ENCODE results near the gene PHGDH. TPM values are rescaled to one million over a fixed set of nuclear protein-coding genes. Genes with fewer than 3 reads are reported as not detected.
"Not testable (repeated sequence)": the region's sequence is repeated elsewhere in the genome, so short reads cannot be mapped to it uniquely, and the experiment has no call there.

Gene PHGDH
- total RNA-seq, 3 donors from 2014 or later, result 65.5 to 77.4 (median 65.5) TPM

DNA sequence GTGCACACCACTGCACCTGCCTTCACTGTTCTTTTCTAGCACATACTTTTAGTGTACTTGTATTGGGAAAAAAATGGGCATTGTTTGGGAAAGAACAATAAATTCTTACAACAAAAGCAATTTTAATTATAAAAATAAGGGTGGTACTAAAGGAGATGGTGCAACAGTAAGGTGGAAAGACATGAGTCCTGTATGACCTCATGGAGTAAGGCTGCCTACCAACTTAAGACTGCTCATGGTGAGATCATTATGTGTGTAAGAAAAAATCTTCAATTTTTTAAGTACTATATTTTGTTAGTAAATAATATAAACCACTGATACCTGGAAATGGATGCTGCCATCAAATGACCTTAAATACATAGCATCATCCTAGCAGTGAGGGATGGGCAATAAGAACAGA lies 29.6 kb upstream of the PHGDH start:
- no peaks in the 10 kb centered on the region for H3K27me3 Mint-ChIP-seq (ENCODE audit: low read depth)
- DNase-seq (no peak), ATAC-seq (no peak)
- H3K9me3 Mint-ChIP-seq, result no peaks in the 10 kb centered on the region
- no peak overlapping the region for H3K4me3 Mint-ChIP-seq
- no peaks in the 10 kb centered on the region for H3K4me1 Mint-ChIP-seq (ENCODE audit: low read depth)
- no peaks in the 10 kb centered on the region for H3K36me3 Mint-ChIP-seq (ENCODE audit: insufficient read depth)

DNA sequence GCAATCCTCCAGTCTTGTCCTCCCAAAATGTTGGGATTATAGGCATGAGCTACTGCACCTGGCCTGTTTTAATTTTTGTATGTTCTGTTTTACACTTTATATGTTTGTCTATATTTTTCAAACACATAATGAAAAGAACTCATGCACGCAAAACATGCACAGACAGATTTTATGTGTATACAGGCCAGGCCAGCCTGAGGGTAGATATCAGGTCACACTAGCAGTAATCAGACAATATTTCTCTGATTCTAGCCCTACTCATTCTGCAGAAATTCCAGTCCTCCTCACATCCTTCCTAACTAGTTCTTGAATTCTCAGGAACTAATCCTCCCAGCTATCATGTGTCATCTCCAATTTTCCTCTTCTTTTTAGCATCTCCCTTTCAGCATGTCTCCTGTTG lies 27.8 kb upstream of the PHGDH start:
- Mint-ChIP-seq H3K4me3 (no peak overlapping the region), H3K27me3 (ENCODE audit: low read depth) (peaks cover 3% of the 10 kb centered on the region), H3K9me3 (no peaks in the 10 kb centered on the region), H3K4me1 (ENCODE audit: low read depth) (no peaks in the 10 kb centered on the region), H3K36me3 (ENCODE audit: insufficient read depth) (no peaks in the 10 kb centered on the region)
- DNase-seq, result no peak
- ATAC-seq, result no peak

GRCh38 chr1:119686661-119687060 lies 25.1 kb upstream of the PHGDH start:
- H3K4me3 Mint-ChIP-seq, result no peak overlapping the region
- H3K4me1 Mint-ChIP-seq (ENCODE audit: low read depth), result no peaks in the 10 kb centered on the region
- ATAC-seq (no peak), DNase-seq (no peak)
- no peaks in the 10 kb centered on the region for H3K36me3 Mint-ChIP-seq (ENCODE audit: insufficient read depth)
- no peaks in the 10 kb centered on the region for H3K9me3 Mint-ChIP-seq
- peaks cover 3% of the 10 kb centered on the region for H3K27me3 Mint-ChIP-seq (ENCODE audit: low read depth)

GRCh38 chr1:119687434-119688079 lies 24.2 kb upstream of the PHGDH start:
- no peaks in the 10 kb centered on the region for H3K4me1 Mint-ChIP-seq (ENCODE audit: low read depth)
- no peak for ATAC-seq
- H3K9me3 Mint-ChIP-seq, result no peaks in the 10 kb centered on the region
- H3K4me3 Mint-ChIP-seq, result no peak overlapping the region
- no peaks in the 10 kb centered on the region for H3K36me3 Mint-ChIP-seq (ENCODE audit: insufficient read depth)
- peaks cover 3% of the 10 kb centered on the region for H3K27me3 Mint-ChIP-seq (ENCODE audit: low read depth)
- DNase-seq, result no peak

GRCh38 chr1:119688810-119689209 lies 22.9 kb upstream of the PHGDH start:
- H3K36me3 Mint-ChIP-seq (ENCODE audit: insufficient read depth), result no peaks in the 10 kb centered on the region
- DNase-seq (no peak), ATAC-seq (no peak)
- H3K27me3 Mint-ChIP-seq (ENCODE audit: low read depth), result peaks cover 7% of the 10 kb centered on the region
- no peaks in the 10 kb centered on the region for H3K4me1 Mint-ChIP-seq (ENCODE audit: low read depth)
- no peaks in the 10 kb centered on the region for H3K9me3 Mint-ChIP-seq
- no peak overlapping the region for H3K4me3 Mint-ChIP-seq

DNA sequence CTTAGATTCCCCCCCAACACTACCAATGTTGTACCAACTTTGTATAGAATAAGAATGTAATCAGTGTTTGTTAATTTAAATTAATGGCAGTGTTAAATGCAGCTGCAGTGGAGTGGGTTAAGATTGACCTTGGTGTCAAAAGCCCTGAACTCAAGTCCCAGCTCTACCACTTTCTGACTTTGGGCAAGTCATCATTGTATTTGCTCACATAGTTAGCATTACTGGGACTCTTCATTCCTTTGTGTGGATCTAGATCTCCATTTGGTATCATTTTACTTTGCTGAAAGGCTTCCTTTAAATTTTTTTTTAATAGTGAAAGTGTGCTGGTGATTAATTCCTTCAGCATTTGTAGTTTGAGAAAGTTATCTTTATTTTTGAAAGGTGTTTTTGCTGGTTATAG lies 22.2 kb upstream of the PHGDH start:
- Mint-ChIP-seq H3K9me3 (no peaks in the 10 kb centered on the region), H3K4me1 (ENCODE audit: low read depth) (no peaks in the 10 kb centered on the region), H3K27me3 (ENCODE audit: low read depth) (peaks cover 7% of the 10 kb centered on the region), H3K36me3 (ENCODE audit: insufficient read depth) (no peaks in the 10 kb centered on the region), H3K4me3 (no peak overlapping the region)
- ATAC-seq (no peak), DNase-seq (no peak)

- H3K36me3 Mint-ChIP-seq (ENCODE audit: insufficient read depth); DNase-seq; ATAC-seq; H3K4me1 Mint-ChIP-seq (ENCODE audit: low read depth); H3K4me3 Mint-ChIP-seq: not testable (repeated sequence)
- Mint-ChIP-seq H3K27me3 (ENCODE audit: low read depth) (peaks cover 24% of the 10 kb centered on the region), H3K9me3 (peaks cover 20% of the 10 kb centered on the region)
Measured at GRCh38 chr1:119696863-119697262, 14.9 kb upstream of the PHGDH start.

GRCh38 chr1:119697598-119697997 lies 14.1 kb upstream of the PHGDH start:
- Mint-ChIP-seq H3K36me3 (ENCODE audit: insufficient read depth) (peaks cover 4% of the 10 kb centered on the region), H3K9me3 (peaks cover 27% of the 10 kb centered on the region), H3K4me1 (ENCODE audit: low read depth) (no peaks in the 10 kb centered on the region), H3K4me3 (no peak overlapping the region), H3K27me3 (ENCODE audit: low read depth) (peaks cover 24% of the 10 kb centered on the region)
- DNase-seq, result no peak
- no peak for ATAC-seq

GRCh38 chr1:119700326-119700725 lies 11.4 kb upstream of the PHGDH start:
- no peak overlapping the region for H3K4me3 Mint-ChIP-seq
- DNase-seq (no peak), ATAC-seq (no peak)
- H3K27me3 Mint-ChIP-seq (ENCODE audit: low read depth), result peaks cover 27% of the 10 kb centered on the region
- no peaks in the 10 kb centered on the region for H3K4me1 Mint-ChIP-seq (ENCODE audit: low read depth)
- H3K36me3 Mint-ChIP-seq (ENCODE audit: insufficient read depth), result peaks cover 4% of the 10 kb centered on the region
- H3K9me3 Mint-ChIP-seq, result peaks cover 31% of the 10 kb centered on the region

- no peak overlapping the region for H3K4me3 Mint-ChIP-seq
- DNase-seq (no peak), ATAC-seq (no peak)
- H3K36me3 Mint-ChIP-seq (ENCODE audit: insufficient read depth), result peaks cover 4% of the 10 kb centered on the region
- peaks cover 31% of the 10 kb centered on the region for H3K9me3 Mint-ChIP-seq
- H3K4me1 Mint-ChIP-seq (ENCODE audit: low read depth), result no peaks in the 10 kb centered on the region
- H3K27me3 Mint-ChIP-seq (ENCODE audit: low read depth), result peaks cover 25% of the 10 kb centered on the region
Measured at GRCh38 chr1:119701659-119702058, 10.1 kb upstream of the PHGDH start.

DNA sequence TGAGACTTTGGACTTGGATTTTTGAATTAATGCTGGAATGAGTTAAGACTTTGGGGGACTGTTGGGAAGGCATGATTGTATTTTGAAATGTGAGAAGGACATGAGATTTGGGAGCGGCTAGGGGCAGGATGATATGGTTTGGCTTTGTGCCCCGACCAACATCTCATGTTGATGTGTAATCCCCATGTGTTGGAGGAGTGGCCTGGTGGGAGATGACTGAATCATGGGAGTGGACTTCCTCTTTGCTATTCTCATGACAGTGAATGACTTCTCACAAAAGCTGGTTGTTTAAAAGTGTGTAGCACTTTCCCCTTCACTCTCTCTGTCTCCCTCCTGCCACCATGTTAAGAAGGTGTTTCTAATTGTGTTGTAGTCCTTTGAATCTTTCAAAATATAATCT lies 9.3 kb upstream of the PHGDH start:
- no peak overlapping the region for H3K4me3 Mint-ChIP-seq
- H3K27me3 Mint-ChIP-seq (ENCODE audit: low read depth), result peaks cover 25% of the 10 kb centered on the region
- no peaks in the 10 kb centered on the region for H3K4me1 Mint-ChIP-seq (ENCODE audit: low read depth)
- ATAC-seq (no peak), DNase-seq (no peak)
- peaks cover 31% of the 10 kb centered on the region for H3K9me3 Mint-ChIP-seq
- H3K36me3 Mint-ChIP-seq (ENCODE audit: insufficient read depth), result peaks cover 4% of the 10 kb centered on the region

DNA sequence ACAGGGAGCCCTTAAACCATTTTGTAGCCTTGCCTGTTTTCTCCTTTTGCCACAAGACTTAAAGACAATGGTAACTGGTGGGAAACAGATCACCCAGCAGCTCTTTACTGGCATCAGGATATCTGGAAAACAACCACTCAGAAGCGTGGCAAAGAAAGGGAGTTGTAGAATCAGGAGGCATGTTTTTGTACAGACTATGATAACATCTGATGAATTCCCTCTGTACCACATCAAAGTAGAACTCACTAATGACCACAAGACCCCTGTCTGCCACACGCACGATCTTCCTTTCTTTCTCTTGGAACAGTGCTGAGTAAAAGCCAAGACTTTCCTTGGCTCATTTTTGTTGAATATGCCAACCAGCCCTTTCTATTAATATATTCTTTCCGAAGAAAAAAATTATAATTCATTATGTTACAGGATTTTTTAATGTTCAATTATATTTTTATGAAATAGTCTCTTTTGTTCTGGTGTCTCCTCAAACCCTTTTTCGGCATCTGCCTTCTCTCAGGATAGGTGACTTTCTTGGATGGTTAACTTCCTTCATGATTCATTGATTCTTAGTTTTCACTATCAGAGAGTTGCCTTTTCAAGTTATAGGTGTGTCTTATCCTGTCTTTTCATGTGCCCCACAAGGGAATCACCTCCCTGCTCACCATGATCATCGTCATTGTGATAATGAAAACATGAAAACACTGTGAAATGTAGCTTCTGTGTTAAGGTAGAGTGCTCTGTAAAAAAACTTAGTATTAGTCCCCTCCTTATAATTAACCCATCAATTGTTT lies 7.9 kb upstream of the PHGDH start:
- ATAC-seq (no peak), DNase-seq (no peak)
- Mint-ChIP-seq H3K4me3 (no peak overlapping the region), H3K27me3 (ENCODE audit: low read depth) (peaks cover 21% of the 10 kb centered on the region), H3K4me1 (ENCODE audit: low read depth) (no peaks in the 10 kb centered on the region), H3K36me3 (ENCODE audit: insufficient read depth) (peaks cover 4% of the 10 kb centered on the region), H3K9me3 (peaks cover 31% of the 10 kb centered on the region)

- H3K36me3 Mint-ChIP-seq (ENCODE audit: insufficient read depth); ATAC-seq; H3K4me3 Mint-ChIP-seq; DNase-seq; H3K4me1 Mint-ChIP-seq (ENCODE audit: low read depth): not testable (repeated sequence)
- Mint-ChIP-seq H3K27me3 (ENCODE audit: low read depth) (peaks cover 25% of the 10 kb centered on the region), H3K9me3 (peaks cover 14% of the 10 kb centered on the region)
Measured at GRCh38 chr1:119706599-119706998, 5.1 kb upstream of the PHGDH start.

- DNase-seq, result not testable (repeated sequence)
Measured at GRCh38 chr1:119711356-119711803, 354 bp upstream of the PHGDH start.

More at GRCh38 chr1:119711356-119711803, 354 bp upstream of the PHGDH start:
- H3K9me3 Mint-ChIP-seq; H3K36me3 Mint-ChIP-seq (ENCODE audit: insufficient read depth); ATAC-seq: not testable (repeated sequence)
- Mint-ChIP-seq H3K4me3 (peak overlapping the region; percentile 90), H3K4me1 (ENCODE audit: low read depth) (peaks cover 11% of the 10 kb centered on the region), H3K27me3 (ENCODE audit: low read depth) (peaks cover 31% of the 10 kb centered on the region)
